ENCODE measurements around the gene HLA-DQB2.

Gene HLA-DQB2

GRCh38 chr6:32775071-32775470, 11.7 kb upstream of the HLA-DQB2 start:
- no peak for TF ChIP-seq CTCF (conservative IDR thresholded peaks at IDR 0.05; ENCODE audit: control insufficient read depth, insufficient read depth, low read depth, low read length)

GRCh38 chr6:32774426-32774825, 11.1 kb upstream of the HLA-DQB2 start:
- no peak for TF ChIP-seq CTCF (conservative IDR thresholded peaks at IDR 0.05; ENCODE audit: control insufficient read depth, insufficient read depth, low read depth, low read length)
- no peak for DNase-seq (ENCODE audit: low read depth)
- H3K4me3 ChIP-seq (ENCODE audit: control insufficient read depth, low read depth, low read length): no peak overlapping the region

More at GRCh38 chr6:32775071-32775470, 11.7 kb upstream of the HLA-DQB2 start:
- no peak overlapping the region for H3K4me3 ChIP-seq (ENCODE audit: control insufficient read depth, low read depth, low read length)
- DNase-seq (ENCODE audit: low read depth): no peak

GRCh38 chr6:32772656-32773055, 9.3 kb upstream of the HLA-DQB2 start:
- no peak for DNase-seq (ENCODE audit: low read depth)
- no peak overlapping the region for H3K4me3 ChIP-seq (ENCODE audit: control insufficient read depth, low read depth, low read length)
- TF ChIP-seq CTCF (conservative IDR thresholded peaks at IDR 0.05; ENCODE audit: control insufficient read depth, insufficient read depth, low read depth, low read length): no peak

GRCh38 chr6:32764048-32764447, 716 bp upstream of the HLA-DQB2 start:
- H3K4me3 ChIP-seq (ENCODE audit: control insufficient read depth, low read depth, low read length): no peak overlapping the region
- DNase-seq (ENCODE audit: low read depth): no peak
- no peak for TF ChIP-seq CTCF (conservative IDR thresholded peaks at IDR 0.05; ENCODE audit: control insufficient read depth, insufficient read depth, low read depth, low read length)

- no peak overlapping the region for H3K4me3 ChIP-seq (ENCODE audit: control insufficient read depth, low read depth, low read length)
- no peak for TF ChIP-seq CTCF (conservative IDR thresholded peaks at IDR 0.05; ENCODE audit: control insufficient read depth, insufficient read depth, low read depth, low read length)
- DNase-seq (ENCODE audit: low read depth): no peak
Measured at GRCh38 chr6:32761548-32761947, 1.8 kb downstream of the HLA-DQB2 start.

- no peak overlapping the region for H3K4me3 ChIP-seq (ENCODE audit: control insufficient read depth, low read depth, low read length)
- DNase-seq (ENCODE audit: low read depth): no peak
- no peak for TF ChIP-seq CTCF (conservative IDR thresholded peaks at IDR 0.05; ENCODE audit: control insufficient read depth, insufficient read depth, low read depth, low read length)
Measured at GRCh38 chr6:32761072-32761471, 2.3 kb downstream of the HLA-DQB2 start.

GRCh38 chr6:32759669-32760068, 3.7 kb downstream of the HLA-DQB2 start:
- no peak for DNase-seq (ENCODE audit: low read depth)
- TF ChIP-seq CTCF (conservative IDR thresholded peaks at IDR 0.05; ENCODE audit: control insufficient read depth, insufficient read depth, low read depth, low read length): no peak
- H3K4me3 ChIP-seq (ENCODE audit: control insufficient read depth, low read depth, low read length): no peak overlapping the region

All from fibroblast of mammary gland (primary cell).